ENCODE results near the gene RNF152. TPM values are rescaled to one million over a fixed set of nuclear protein-coding genes. Genes with fewer than 3 reads are reported as not detected.

RNF152 gene
- total RNA-seq, 1 experiment from 2014 or later: 2.3 TPM

GRCh38 chr18:61917818-61918217 is 25.0 kb upstream of the RNF152 start:
- H2AK5ac ChIP-seq (ENCODE audit: insufficient read length, low read length): no peak overlapping the region
- Mint-ChIP-seq H3K9me3 (no peaks in the 10 kb centered on the region), H3K4me1 (peaks cover 0 to 6% of the 10 kb centered on the region in 2 experiments; a peak in 1 of 4 replicates), H3K4me3 (no peak overlapping the region), H3K27ac (no peak overlapping the region), H3K36me3 (ENCODE audit: insufficient read depth in 1 of 3, low read depth in 3 of 3) (no peaks in the 10 kb centered on the region), H3K27me3 (ENCODE audit: low read depth) (no peaks in the 10 kb centered on the region; the same call in 1 of the 2 replicates)
- H2BK12ac ChIP-seq (ENCODE audit: insufficient read length, low read depth, low read length): no peak overlapping the region
- H2BK5ac ChIP-seq (ENCODE audit: insufficient read length, low read length): no peak overlapping the region
- H3K27me3 ChIP-seq (ENCODE audit: insufficient read depth, low read length): no peaks in the 10 kb centered on the region
- no peak overlapping the region for H2BK15ac ChIP-seq (ENCODE audit: low read depth, low read length)
- H3T11ph ChIP-seq (ENCODE audit: low read length): no peak overlapping the region
- H3K4ac ChIP-seq (ENCODE audit: low read depth, low read length): no peak overlapping the region
- no peak for TF ChIP-seq CTCF (conservative IDR thresholded peaks at IDR 0.05)
- WGBS (ENCODE audit: extremely low coverage, insufficient read length, low lambda C conversion rate): no CpG with 5 or more reads among the region's 2 CpGs
- no peak overlapping the region for H3K56ac ChIP-seq (ENCODE audit: insufficient read length, low read depth, low read length)
- no peaks in the 10 kb centered on the region for H3K79me2 ChIP-seq (ENCODE audit: insufficient read depth, low read length)
- no peak overlapping the region for H4K8ac ChIP-seq (replicated peaks; ENCODE audit: insufficient read length, low read depth, low read length)
- no peaks in the 10 kb centered on the region for H4K20me1 ChIP-seq (ENCODE audit: control insufficient read depth, insufficient read depth, insufficient read length)
- H2BK20ac ChIP-seq (ENCODE audit: low read depth, low read length, poor library complexity, severe bottlenecking): no peak overlapping the region
- no peak overlapping the region for H3K4me2 ChIP-seq (ENCODE audit: insufficient read depth, insufficient read length, low read length)
- H3K9me3 ChIP-seq (ENCODE audit: control insufficient read depth, low read depth, low read length): no peaks in the 10 kb centered on the region
- no peak overlapping the region for H3K27ac ChIP-seq (ENCODE audit: insufficient read length, low read depth, low read length)
- no peak for DNase-seq
- H3K79me1 ChIP-seq (ENCODE audit: insufficient read depth, low read depth, low read length, poor library complexity, severe bottlenecking): no peaks in the 10 kb centered on the region
- no peak overlapping the region for H3K14ac ChIP-seq (ENCODE audit: insufficient read depth, low read length)
- H2BK120ac ChIP-seq (ENCODE audit: low read depth, low read length, poor library complexity, severe bottlenecking): no peak overlapping the region
- H4K91ac ChIP-seq (ENCODE audit: insufficient read length, low read depth, low read length): no peak overlapping the region
- H2AFZ ChIP-seq (ENCODE audit: low read length): no peak overlapping the region
- H3K4me1 ChIP-seq (ENCODE audit: insufficient read depth, low read length): no peaks in the 10 kb centered on the region
- no peak overlapping the region for H3K9ac ChIP-seq (ENCODE audit: extremely low read depth, insufficient read length, low read length)
- H4K5ac ChIP-seq (ENCODE audit: insufficient read length, low read depth, low read length): no peak overlapping the region
- no peak overlapping the region for H3K23ac ChIP-seq (ENCODE audit: insufficient read length, low read depth, low read length)
- no peaks in the 10 kb centered on the region for H3K23me2 ChIP-seq (ENCODE audit: insufficient read length, low read depth, low read length, poor library complexity, severe bottlenecking)
- no peak overlapping the region for H3K18ac ChIP-seq (ENCODE audit: insufficient read length, low read depth, low read length)
